GM21619 (cell line): Measurements from ENCODE around the gene LAMC3.

Experiments
- ATAC-seq: cut with Tn5 transposase; IDR thresholded peaks from one replicate; pipeline ENCODE4 v1.9.1; 2021; ENCODE audit not compliant: unreplicated experiment

LAMC3 gene

DNA sequence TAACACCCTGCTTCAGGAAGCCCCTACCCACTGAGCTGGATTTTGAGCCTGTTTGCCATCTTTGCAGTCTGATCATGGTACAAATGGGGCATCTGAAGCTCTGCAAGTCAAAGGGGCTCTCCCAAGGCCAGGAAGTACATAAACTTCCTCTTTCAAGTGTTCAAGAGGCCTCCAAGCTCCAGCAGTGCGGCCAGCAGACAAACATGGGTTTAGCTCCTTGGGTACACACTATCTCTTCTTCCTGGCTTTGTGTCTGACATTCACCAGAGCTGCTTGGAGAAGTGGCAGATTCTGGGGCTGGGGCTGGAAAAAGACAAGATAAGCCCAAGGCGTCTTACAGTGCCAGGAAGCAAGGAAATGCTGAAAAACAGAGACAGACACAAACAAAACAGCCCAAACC lies 34.1 kb downstream of the LAMC3 start:
- no peak for ATAC-seq

DNA sequence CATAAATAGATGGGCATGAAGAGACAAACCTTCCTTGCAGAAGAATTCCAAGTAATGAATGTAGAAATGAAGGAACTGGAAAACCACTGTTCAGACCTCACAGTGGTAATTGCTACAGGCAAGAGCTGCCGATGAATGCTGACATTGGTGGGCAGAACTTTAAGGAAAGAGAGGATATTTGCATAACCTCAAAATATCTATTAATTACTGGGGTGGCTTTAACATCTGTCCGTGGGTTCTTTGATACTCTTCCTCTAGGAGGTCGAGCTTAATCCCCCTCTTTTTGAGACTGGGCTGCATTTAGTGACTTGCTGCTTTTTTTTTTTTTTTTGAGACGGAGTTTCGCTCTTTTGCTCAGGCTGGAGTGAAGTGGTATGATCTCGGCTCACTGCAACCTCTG lies 34.7 kb downstream of the LAMC3 start:
- ATAC-seq, result no peak

DNA sequence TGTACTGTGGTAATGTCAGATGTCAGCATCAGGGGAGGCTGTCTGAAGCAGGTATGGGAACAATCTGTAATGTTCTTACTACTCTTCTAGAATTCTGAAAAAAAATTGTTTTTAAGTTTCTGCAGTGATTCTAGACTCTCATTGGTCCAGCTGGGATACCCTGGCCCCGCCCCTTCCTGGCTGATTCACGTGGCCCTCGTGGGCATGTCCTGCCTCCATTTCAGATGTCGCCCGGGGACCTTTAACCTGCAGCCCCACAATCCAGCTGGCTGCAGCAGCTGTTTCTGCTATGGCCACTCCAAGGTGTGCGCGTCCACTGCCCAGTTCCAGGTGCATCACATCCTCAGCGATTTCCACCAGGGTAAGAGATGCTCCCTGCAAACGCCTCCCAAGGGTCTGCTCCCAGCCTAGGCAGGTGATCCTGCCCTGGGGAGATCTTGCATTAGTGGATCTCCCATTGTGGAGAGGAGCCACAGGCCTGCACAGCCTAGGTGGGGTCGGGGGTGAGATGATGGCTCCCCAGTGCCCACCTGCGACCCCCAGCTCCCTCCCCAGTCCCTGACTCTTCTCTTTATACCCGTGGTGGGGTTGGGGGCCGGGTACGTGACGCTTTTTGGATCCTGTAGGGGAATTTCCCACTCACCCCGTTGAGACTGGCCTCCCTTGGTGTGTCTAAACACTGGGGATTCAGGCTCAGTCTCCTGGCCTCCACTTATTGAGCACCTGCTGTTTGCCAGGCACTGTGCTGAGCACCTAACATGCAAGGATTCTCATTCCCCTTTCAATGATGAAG lies 36.5 kb downstream of the LAMC3 start:
- ATAC-seq, result no peak

DNA sequence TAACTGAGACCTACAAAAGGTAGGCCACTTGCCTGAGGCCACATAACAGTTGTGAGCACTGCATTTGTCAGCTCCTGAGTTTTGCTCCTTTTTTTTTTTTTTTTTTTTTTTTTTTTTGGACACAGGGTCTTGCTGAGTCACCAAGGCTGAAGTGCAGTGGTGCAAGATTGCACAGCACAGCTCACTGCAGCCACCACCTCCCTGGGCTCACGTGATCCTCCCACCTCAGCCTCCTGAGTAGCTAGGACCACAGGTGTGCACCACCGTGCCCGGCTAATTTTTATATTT lies 37.1 kb downstream of the LAMC3 start:
- ATAC-seq, result no peak

DNA sequence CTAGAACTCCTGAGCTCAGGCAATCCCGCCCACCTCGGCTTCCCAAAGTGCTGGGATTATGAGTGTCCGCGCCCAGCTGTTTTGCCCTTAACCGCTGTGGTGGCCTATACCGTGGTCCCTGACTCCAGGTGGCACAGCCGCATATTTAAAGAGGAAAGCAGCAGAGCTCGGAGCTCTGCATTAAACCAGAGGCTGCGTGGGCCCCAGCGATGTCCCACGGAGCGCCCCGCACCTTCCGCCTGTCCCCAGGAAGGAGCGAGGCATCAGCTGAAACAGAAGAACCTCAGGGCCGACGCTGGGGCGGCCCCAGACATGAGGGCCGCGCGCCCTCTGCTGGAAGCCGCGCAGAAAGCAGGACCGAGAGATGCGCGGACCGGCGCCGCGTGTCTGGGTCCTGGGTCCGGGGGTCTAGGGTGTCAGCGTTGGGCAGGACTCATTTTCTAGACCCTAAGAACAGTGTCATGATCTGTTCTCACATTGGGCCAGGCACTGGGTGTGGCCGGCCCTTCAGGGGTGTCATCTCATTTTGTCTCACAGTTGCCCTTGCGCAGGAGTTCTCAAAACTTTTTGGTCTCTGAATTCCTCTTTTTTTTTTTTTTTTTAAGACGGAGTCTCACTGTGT lies 37.7 kb downstream of the LAMC3 start:
- no peak for ATAC-seq

DNA sequence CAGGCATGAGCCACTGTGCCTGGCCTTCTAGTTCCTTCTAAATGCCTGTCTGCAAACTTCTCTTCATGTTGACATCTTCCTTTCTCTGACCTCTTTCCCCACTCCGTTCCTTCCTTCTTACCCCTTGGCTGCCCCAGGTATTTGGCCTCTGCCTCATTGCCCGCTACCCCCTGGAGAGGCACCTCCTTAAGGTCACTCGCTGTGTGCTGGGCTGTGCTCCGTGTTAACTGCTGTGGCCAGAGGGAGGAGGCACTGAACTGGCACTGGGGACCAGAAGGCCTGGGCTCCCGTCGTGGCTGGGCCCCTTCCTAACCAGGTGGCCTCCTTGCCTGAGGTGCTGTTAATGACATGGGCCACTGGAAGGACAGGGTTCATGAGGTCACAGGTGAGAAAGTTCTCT lies 39.4 kb downstream of the LAMC3 start:
- ATAC-seq, result no peak

DNA sequence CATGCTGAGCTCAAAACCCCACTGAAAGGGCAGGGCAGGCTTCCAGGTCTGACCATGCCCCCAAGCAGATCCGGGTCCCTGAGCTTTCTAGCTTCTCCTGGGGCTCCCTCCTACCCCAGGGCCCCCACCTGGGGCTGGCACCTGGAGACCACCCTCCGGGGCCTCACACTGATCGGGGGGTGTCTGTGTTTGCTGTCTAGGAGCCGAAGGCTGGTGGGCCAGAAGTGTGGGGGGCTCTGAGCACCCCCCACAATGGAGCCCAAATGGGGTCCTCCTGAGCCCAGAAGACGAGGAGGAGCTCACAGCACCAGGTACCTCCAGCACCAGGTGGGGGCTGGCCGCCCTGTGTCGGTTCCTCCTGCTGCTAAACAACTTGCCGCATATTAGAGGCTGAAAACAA lies 39.8 kb downstream of the LAMC3 start:
- no peak for ATAC-seq

DNA sequence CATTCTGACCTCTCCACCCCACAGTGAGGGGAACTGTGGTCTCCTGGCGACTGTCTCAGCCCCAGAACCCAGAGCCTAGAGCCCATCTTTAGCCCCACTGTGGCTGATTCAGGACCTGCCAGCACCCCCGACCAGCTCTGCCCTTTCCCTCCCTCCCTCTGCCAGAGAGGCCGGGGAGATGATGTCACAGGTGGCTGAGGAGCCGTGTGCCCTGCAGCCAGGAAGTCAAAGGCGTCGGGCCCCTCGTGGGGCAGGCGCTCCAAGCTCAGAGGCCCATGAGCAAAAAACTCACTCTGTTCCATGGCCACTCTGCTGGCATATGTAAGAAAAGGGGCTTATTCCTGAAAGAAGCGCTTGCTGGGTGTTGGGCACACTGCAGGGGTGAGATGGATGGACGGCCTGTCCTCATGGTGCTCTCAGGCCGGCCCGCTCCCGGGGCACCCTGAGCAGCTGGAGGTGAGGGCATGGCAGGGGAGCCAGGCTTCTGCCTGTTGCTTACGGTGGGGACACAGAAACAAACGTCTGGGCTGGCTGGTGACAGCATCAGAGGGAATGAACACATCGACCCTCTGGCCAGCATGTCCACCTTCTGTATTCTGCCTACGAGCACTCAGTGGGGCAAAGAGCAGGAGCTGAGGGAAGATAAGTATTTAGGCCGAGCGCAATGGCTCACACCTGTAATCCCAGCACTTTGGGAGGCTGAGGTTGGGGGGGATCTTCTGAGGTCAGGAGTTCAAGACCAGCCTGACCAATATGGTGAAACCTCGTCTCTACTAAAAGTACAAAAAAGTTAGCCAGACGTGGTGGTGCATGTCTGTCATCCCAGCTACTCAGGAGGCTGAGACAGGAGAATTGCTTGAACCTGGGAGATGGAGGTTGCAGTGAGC lies 41.1 kb downstream of the LAMC3 start:
- no peak for ATAC-seq

DNA sequence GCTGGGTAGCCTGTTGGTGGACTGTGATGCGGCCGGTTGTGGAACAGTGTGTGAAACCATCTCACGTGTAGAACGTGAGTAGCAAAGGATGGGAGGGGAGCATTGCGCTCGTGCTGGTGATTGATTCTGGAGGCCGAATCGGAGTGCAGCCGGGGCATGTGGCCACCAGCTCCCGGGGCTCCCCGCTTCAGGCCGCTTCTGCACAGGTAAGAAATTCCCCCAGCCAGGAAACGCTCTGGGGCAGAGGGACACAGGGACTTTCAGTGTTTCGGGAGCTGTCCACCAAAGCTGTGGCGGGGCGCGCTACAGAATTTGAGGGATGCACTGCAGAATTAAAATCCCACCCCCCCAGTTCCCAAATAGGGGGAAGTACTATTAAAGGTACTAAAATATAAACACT lies 41.9 kb downstream of the LAMC3 start:
- ATAC-seq, result no peak

DNA sequence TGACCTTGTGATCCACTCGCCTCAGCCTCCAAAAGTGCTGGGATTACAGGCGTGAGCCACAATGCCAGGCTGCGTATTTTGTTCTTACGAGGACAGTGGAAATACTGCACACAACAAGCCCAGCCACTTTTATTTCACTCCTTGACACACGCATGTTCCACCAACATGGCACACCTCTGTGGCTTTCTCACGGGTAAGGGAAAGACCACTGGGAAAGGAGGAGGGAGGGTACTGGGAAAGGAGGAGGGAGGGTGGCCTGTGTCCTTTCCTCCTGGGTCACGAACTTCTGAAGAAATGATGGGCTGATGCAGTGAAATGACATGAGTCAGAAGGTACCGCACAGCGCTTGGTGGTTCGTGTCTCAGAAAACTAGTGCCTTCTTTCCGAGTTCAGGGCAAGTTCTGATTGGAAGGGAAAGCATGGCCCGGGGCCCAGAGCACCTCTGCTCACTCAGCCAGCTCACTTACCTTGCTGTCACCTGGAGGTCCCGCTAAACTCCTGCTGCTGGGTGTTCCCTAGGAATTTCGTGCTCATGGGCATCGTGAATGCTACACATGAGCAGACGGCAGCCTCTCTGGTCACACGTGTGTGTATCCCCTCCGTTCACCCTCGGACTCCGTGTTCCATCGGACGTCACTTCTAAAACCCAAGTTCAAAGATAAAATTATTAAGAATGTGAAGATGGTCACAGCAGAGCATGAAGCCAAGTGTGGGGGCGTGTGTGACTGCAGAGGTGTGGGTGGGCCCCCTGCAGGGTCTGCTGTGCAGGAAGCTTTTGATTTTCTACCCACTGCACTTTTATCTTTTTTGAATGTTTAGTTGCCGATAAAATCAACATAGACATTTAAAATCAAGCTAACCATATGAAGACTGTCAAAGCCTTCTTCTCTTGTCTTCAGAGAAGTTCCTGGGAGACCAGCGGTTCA lies 42.9 kb downstream of the LAMC3 start:
- ATAC-seq, result no peak

DNA sequence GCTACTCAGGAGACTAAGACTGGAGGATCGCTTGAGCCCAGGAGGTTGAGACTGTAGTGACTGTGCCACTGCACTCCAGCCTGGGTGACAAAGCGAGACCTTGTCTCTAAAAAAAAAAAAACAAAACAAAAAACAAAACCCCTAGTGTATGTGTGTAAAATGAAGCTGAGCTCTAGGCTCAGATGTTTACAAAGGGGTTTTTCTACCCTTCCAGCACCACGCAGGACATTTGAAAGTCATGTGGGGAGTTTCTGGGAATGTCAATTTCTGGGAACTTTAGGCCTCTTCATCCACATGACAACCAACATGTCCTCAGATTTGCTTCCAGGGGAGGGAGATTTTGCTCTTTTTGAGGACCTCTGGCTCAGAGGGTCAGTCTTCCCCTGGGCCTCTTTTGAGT lies 44.9 kb downstream of the LAMC3 start:
- ATAC-seq, result no peak

DNA sequence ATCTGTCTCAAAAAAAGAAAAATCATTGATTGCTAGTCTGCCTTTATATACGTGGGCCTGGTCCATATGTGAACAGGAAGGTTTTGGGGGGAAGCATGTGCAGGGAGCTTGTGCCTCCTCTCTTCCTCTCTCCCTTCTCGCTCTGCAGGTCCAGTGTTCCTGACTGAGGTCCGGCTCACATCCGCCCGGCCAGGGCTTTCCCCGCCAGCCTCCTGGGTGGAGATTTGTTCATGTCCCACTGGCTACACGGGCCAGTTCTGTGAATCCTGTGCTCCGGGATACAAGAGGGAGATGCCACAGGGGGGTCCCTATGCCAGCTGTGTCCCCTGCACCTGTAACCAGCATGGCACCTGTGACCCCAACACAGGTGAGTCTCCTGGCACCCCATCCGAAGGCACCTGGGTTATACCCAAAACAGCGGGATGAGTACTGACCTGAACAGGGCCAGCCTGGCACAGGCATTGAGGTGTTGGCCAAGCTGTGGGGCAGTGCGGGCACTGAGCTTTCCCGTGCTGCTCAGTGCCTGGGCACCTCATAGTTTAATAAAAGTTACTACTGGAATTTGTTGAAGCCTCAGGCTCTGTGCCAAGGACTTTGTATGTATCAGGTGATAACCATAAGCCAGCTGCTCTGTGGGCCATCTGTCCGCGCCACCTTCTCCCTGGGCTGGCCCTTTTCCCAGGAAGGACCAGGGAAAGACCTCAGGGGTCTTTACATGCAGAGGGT lies 48.0 kb downstream of the LAMC3 start:
- ATAC-seq, result no peak

DNA sequence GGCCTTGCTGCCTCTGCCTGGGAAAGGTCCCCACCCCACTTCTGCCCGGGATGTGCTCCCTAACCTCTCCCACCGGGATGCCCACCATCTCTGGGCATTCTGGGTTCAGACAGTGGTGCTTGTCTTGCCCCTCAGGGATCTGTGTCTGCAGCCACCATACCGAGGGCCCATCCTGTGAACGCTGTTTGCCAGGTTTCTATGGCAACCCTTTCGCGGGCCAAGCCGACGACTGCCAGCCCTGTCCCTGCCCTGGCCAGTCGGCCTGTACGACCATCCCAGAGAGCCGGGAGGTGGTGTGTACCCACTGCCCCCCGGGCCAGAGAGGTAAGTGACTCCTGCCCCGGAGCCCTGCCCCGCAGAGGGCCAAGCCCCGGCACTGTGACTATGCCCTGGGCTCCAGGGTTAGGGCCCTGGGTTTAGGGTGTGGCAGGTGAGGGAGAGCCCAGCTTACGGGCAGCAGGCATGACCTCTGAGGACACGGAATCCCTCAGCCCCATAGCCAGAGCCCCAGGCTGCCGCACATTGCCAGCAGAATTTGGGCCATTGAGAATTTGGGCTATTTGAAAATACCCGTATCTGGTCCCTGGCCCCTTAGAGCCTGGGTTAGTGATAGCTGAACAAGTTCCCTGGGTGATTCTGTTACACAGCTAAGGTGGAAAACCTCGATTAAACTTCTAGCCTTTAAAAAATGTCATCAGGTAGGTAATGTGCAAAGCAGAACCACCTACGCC lies 52.1 kb downstream of the LAMC3 start:
- ATAC-seq, result no peak

DNA sequence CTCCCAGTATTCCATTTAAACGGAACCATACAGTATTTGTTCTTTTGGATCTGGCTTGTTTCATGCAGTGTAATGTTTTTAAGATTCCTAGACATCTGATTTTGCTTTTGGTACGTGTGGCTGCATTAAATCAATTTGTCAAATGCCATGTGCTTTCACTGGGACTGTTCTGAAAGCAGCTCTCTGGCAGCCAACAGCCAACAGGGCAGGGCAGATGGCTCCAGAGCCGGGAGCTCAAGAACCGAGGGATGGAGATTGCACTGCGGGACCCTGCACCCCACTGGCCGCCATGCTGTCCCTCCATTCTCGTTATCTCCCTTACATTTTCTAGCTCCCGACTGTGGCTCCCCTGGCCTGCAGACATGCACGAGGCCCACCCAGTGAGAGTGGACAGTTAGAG lies 54.0 kb downstream of the LAMC3 start:
- no peak for ATAC-seq

DNA sequence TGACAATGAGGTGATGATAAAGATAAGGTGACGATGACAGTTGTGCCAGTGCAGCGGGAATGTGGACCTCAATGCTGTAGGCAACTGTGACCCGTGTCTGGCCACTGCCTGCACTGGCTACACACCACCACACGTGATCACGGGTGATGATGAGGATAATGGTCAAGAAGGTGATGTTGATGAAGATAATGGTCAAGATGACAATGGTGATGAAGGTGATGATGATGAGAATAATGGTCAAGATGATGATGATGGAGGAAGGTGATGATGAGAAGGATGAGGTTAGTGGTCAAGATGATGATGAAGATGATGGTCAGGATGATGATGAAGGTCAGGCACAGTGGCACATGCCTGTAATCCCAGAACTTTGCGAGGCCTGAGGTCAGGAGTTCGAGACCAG lies 56.6 kb downstream of the LAMC3 start:
- ATAC-seq, result no peak

DNA sequence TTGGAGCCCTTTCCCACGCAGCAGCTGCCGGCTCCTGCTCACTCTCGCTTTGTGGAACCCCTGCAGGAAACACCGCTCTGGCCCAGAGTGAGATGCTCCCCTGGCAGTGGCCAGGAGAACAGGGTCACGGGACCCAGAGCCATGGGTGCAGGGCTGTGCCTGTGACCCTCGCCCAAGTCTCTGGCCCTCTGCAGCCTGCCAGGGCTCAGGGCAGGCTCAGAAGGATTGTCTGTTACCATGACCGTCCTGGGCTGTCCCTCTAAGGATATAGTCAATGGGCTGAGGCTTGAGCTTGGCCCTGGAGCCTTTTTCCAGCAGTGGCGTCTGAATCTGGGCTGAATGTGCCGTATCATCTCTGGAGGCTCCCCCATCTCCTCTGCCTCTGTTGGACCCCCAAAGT lies 58.7 kb downstream of the LAMC3 start:
- no peak for ATAC-seq

DNA sequence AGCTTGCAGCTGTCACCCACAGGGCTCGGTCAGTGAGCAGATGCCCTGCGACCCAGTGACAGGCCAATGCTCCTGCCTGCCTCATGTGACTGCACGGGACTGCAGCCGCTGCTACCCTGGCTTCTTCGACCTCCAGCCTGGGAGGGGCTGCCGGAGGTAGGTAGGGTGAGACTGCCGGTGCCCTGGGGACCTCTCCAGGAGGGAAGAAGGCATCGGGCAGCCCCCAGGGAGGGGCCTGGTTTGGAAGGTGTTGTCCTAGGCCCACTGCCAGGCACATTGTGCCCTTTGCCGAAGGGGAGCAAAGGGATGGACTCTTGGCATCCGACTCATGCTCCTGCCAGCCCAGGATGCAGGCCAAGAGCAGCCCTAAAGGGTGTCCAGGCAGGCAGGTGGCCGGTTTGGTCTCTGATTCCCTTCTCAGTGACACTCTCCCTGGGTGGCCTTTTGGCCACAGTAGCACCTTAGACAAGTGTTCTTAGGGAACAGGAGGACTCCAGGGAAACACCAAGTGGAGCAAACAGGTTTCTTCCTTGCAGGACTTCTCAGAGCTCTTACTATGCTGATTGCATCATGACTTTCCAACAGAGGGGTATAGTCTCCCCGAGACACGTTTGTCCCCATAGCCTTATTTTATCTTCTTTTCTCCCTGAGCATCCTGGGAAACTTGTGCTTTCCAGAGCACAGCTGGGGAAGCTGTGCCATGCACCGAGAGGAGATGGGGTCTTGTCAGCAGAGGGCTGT lies 59.3 kb downstream of the LAMC3 start:
- no peak for ATAC-seq

DNA sequence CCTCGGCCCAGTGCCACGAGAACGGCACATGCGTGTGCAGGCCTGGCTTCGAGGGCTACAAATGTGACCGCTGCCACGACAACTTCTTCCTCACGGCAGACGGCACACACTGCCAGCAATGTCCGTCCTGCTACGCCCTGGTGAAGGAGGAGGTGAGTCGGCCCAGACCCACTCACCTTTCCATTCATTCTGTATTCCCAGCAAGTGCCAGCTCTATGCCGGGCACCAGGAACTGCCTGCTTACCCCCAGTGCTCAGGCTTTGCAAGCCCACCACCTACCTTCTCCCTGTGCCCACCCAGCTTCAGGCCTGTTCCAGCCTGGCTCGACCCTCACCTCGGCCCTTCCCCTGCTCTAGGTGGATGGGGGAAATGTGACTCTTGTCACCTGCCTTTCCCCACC lies 60.7 kb downstream of the LAMC3 start:
- no peak for ATAC-seq
